H9 (cell line): ENCODE results near the gene PAX8. TPM values are rescaled to one million over a fixed set of nuclear protein-coding genes. Genes with fewer than 3 reads are reported as not detected.

Experiments
- DNase-seq: peaks from one replicate; pipeline ENCODE4 v3.0.0-alpha.2; 2017
- H2AFZ ChIP-seq: one replicate; pipeline ENCODE4 v1.6.1; 2013; ENCODE audit warnings: mild to moderate bottlenecking, low read length, control low read depth, moderate library complexity
- H2AK5ac ChIP-seq: 2 replicates; pipeline ENCODE4 v1.6.1; 2013; ENCODE audit warnings: low read length, control low read depth, mixed read lengths; ENCODE audit not compliant: insufficient read length
- H2BK120ac ChIP-seq: one replicate; pipeline ENCODE4 v1.6.1; 2013; ENCODE audit warnings: low read depth, mild to moderate bottlenecking, low read length, control low read depth, inconsistent platforms; ENCODE audit not compliant: poor library complexity, severe bottlenecking
- H2BK12ac ChIP-seq: 2 replicates; pipeline ENCODE4 v1.6.1; 2013; ENCODE audit warnings: low read length, control low read depth, mixed read lengths, low read depth; ENCODE audit not compliant: insufficient read length
- H2BK15ac ChIP-seq: 2 replicates; pipeline ENCODE4 v1.6.1; 2013; ENCODE audit warnings: low read depth, low read length, control low read depth
- H2BK20ac ChIP-seq: one replicate; pipeline ENCODE4 v1.6.1; 2013; ENCODE audit warnings: low read depth, mild to moderate bottlenecking, low read length, control low read depth, inconsistent platforms; ENCODE audit not compliant: poor library complexity, severe bottlenecking
- H2BK5ac ChIP-seq: 2 replicates; pipeline ENCODE4 v1.6.1; 2013; ENCODE audit warnings: low read length, control low read depth, mixed read lengths; ENCODE audit not compliant: insufficient read length
- H3K14ac ChIP-seq: 2 replicates; pipeline ENCODE4 v1.6.1; 2013; ENCODE audit warnings: low read length, control low read depth; ENCODE audit not compliant: insufficient read depth
- H3K18ac ChIP-seq: 2 replicates; pipeline ENCODE4 v1.6.1; 2013; ENCODE audit warnings: low read depth, mild to moderate bottlenecking, mixed read lengths, low read length, control low read depth; ENCODE audit not compliant: insufficient read length
- H3K23ac ChIP-seq: 2 replicates; pipeline ENCODE4 v1.6.1; 2013; ENCODE audit warnings: low read length, control low read depth, mixed read lengths, low read depth; ENCODE audit not compliant: insufficient read length
- H3K23me2 ChIP-seq: 2 replicates; pipeline ENCODE4 v1.6.1; 2013; ENCODE audit warnings: low read depth, mild to moderate bottlenecking, mixed read lengths, low read length, control low read depth; ENCODE audit not compliant: insufficient read length, poor library complexity, severe bottlenecking
- H3K27ac ChIP-seq: 2 replicates; pipeline ENCODE4 v1.5.1; 2013; ENCODE audit warnings: low read length, control low read depth, mixed read lengths, low read depth; ENCODE audit not compliant: insufficient read length
- H3K27me3 ChIP-seq: 2 replicates; pipeline ENCODE4 v1.6.1; 2013; ENCODE audit warnings: low read length, control low read depth, inconsistent platforms; ENCODE audit not compliant: insufficient read depth
- H3K4ac ChIP-seq: 2 replicates; pipeline ENCODE4 v1.6.1; 2013; ENCODE audit warnings: low read depth, mild to moderate bottlenecking, control low read depth, inconsistent platforms, low read length, moderate library complexity
- H3K4me1 ChIP-seq: 2 replicates; pipeline ENCODE4 v1.6.1; 2013; ENCODE audit warnings: low read length, control low read depth, inconsistent platforms; ENCODE audit not compliant: insufficient read depth
- H3K4me2 ChIP-seq: 2 replicates; pipeline ENCODE4 v1.6.1; 2013; ENCODE audit warnings: low read length, control low read depth, mixed read lengths; ENCODE audit not compliant: insufficient read length, insufficient read depth
- H3K56ac ChIP-seq: 2 replicates; pipeline ENCODE4 v1.6.1; 2013; ENCODE audit warnings: low read depth, mild to moderate bottlenecking, mixed read lengths, low read length, control low read depth; ENCODE audit not compliant: insufficient read length
- H3K79me1 ChIP-seq: 2 replicates; pipeline ENCODE4 v1.6.1; 2013; ENCODE audit warnings: low read depth, mild to moderate bottlenecking, moderate library complexity, low read length, control low read depth, inconsistent platforms; ENCODE audit not compliant: insufficient read depth, poor library complexity, severe bottlenecking
- H3K79me2 ChIP-seq: 2 replicates; pipeline ENCODE4 v1.6.1; 2013; ENCODE audit warnings: low read length, control low read depth, inconsistent platforms; ENCODE audit not compliant: insufficient read depth
- H3K9ac ChIP-seq: 2 replicates; pipeline ENCODE4 v1.6.1; 2013; ENCODE audit warnings: low read length, control low read depth, mixed read lengths; ENCODE audit not compliant: insufficient read length; ENCODE audit errors: extremely low read depth
- H3K9me3 ChIP-seq: one replicate; pipeline ENCODE4 v1.6.1; 2013; ENCODE audit warnings: low read depth, low read length, inconsistent platforms; ENCODE audit not compliant: control insufficient read depth
- H3T11ph ChIP-seq: one replicate; pipeline ENCODE4 v1.6.1; 2013; ENCODE audit warnings: mild to moderate bottlenecking, low read length, control low read depth, inconsistent platforms
- H4K20me1 ChIP-seq: one replicate; pipeline ENCODE4 v1.6.1; 2013; ENCODE audit not compliant: control insufficient read depth, insufficient read length, insufficient read depth
- H4K5ac ChIP-seq: 2 replicates; pipeline ENCODE4 v1.6.1; 2013; ENCODE audit warnings: low read depth, mild to moderate bottlenecking, mixed read lengths, low read length, control low read depth; ENCODE audit not compliant: insufficient read length
- H4K8ac ChIP-seq: replicated peaks from 2 replicates; pipeline ENCODE4 v1.6.1; 2013; ENCODE audit warnings: low read length, control low read depth, mixed read lengths, low read depth; ENCODE audit not compliant: insufficient read length
- H4K91ac ChIP-seq: 2 replicates; pipeline ENCODE4 v1.6.1; 2013; ENCODE audit warnings: low read depth, mild to moderate bottlenecking, moderate library complexity, mixed read lengths, low read length, control low read depth; ENCODE audit not compliant: insufficient read length
- H3K27ac Mint-ChIP-seq, 3 experiments: 2 replicates in 2 of 3; 3 replicates in 1 of 3; pipeline ENCODE4 v1.8.0; 2020 to 2021; ENCODE audit warnings: mixed read lengths in 3 of 3, mild to moderate bottlenecking in 1 of 3, moderate library complexity in 1 of 3
- H3K27me3 Mint-ChIP-seq: 2 replicates; pipeline ENCODE4 v1.8.0; 2021; ENCODE audit warnings: low read depth, mild to moderate bottlenecking, moderate library complexity, mixed read lengths
- H3K36me3 Mint-ChIP-seq, 3 experiments: 2 replicates in 2 of 3; 3 replicates in 1 of 3; pipeline ENCODE4 v1.8.0; 2020 to 2021; ENCODE audit warnings: low read depth in 3 of 3, mixed read lengths in 3 of 3; ENCODE audit not compliant: insufficient read depth in 1 of 3
- H3K4me1 Mint-ChIP-seq, 2 experiments: 2 replicates each; pipeline ENCODE4 v1.8.0; 2020; ENCODE audit warnings: mixed read lengths in 2 of 2
- H3K4me3 Mint-ChIP-seq, 2 experiments: 2 replicates in 1 of 2; 3 replicates in 1 of 2; pipeline ENCODE4 v1.8.0; 2020 to 2021; ENCODE audit warnings: mild to moderate bottlenecking in 2 of 2, mixed read lengths in 2 of 2, moderate library complexity in 1 of 2
- H3K9me3 Mint-ChIP-seq, 2 experiments: 2 replicates in 1 of 2; 3 replicates in 1 of 2; pipeline ENCODE4 v1.8.0; 2020; ENCODE audit warnings: mild to moderate bottlenecking in 2 of 2, mixed read lengths in 2 of 2, moderate library complexity in 1 of 2
- WGBS: extraction: QIAGEN DNeasy Blood & Tissue Kit; methylation state at CpG from one replicate; pipeline ENCODE4 v1.1.7; 2013; ENCODE audit warnings: missing lambda C conversion rate, low lambda C conversion rate, mixed read lengths; ENCODE audit not compliant: insufficient read length; ENCODE audit errors: extremely low coverage; 5-methylcytosine and 5-hydroxymethylcytosine counted together
- total RNA-seq: library from RNA; stranded (reverse); gene quantifications from 2 replicates; pipeline ENCODE4 v1.2.1, GENCODE V29; 2021
- TF ChIP-seq, protein P1 (sequence below): fragments of 200-600 bp; sonication (generic); conservative IDR thresholded peaks from 3 replicates; pipeline ENCODE4 v1.8.0; 2021; ENCODE audit warnings: antibody characterized with exemption, mild to moderate bottlenecking

PAX8 gene
- total RNA-seq, 1 experiment from 2014 or later, result not detected

GRCh38 chr2:113298176-113298575 is 19.5 kb upstream of the PAX8 start:
- Histone ChIP-seq H3K23ac (no peak overlapping the region), H2AK5ac (no peak overlapping the region), H3T11ph (no peak overlapping the region), H4K20me1 (no peaks in the 10 kb centered on the region), H2BK120ac (no peak overlapping the region), H2AFZ (no peak overlapping the region), H3K23me2 (no peaks in the 10 kb centered on the region), H3K9ac (no peak overlapping the region), H3K4me2 (no peak overlapping the region), H3K9me3 (no peaks in the 10 kb centered on the region), H2BK15ac (no peak overlapping the region), H4K5ac (no peak overlapping the region), H2BK12ac (no peak overlapping the region), H3K27me3 (peaks cover 2% of the 10 kb centered on the region; the same call in 1 of the 2 replicates), H2BK5ac (no peak overlapping the region), H3K4ac (no peak overlapping the region), H4K8ac (no peak overlapping the region), H3K4me1 (no peaks in the 10 kb centered on the region), H3K18ac (no peak overlapping the region), H3K27ac (no peak overlapping the region), H3K79me2 (no peaks in the 10 kb centered on the region), H3K79me1 (no peaks in the 10 kb centered on the region), H2BK20ac (no peak overlapping the region), H4K91ac (no peak overlapping the region), H3K56ac (no peak overlapping the region), H3K14ac (no peak overlapping the region)
- peaks cover 0 to 6% of the 10 kb centered on the region in 2 experiments; a peak in 1 of 4 replicates for H3K4me1 Mint-ChIP-seq
- no peaks in the 10 kb centered on the region for H3K9me3 Mint-ChIP-seq
- no CpG with 5 or more reads among the region's 2 CpGs for WGBS
- no peaks in the 10 kb centered on the region for H3K36me3 Mint-ChIP-seq
- H3K27me3 Mint-ChIP-seq, result peaks cover 47% of the 10 kb centered on the region
- no peak for DNase-seq
- TF ChIP-seq, protein P1, sequence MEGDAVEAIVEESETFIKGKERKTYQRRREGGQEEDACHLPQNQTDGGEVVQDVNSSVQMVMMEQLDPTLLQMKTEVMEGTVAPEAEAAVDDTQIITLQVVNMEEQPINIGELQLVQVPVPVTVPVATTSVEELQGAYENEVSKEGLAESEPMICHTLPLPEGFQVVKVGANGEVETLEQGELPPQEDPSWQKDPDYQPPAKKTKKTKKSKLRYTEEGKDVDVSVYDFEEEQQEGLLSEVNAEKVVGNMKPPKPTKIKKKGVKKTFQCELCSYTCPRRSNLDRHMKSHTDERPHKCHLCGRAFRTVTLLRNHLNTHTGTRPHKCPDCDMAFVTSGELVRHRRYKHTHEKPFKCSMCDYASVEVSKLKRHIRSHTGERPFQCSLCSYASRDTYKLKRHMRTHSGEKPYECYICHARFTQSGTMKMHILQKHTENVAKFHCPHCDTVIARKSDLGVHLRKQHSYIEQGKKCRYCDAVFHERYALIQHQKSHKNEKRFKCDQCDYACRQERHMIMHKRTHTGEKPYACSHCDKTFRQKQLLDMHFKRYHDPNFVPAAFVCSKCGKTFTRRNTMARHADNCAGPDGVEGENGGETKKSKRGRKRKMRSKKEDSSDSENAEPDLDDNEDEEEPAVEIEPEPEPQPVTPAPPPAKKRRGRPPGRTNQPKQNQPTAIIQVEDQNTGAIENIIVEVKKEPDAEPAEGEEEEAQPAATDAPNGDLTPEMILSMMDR, result no peak
- no peak overlapping the region for H3K27ac Mint-ChIP-seq
- H3K4me3 Mint-ChIP-seq, result no peak overlapping the region; a peak in 1 of 5 replicates
